Psoas muscle (tissue), 8 donors: ENCODE data around the gene DSN1. TPM values are rescaled to one million over a fixed set of nuclear protein-coding genes. Genes with fewer than 3 reads are reported as not detected.
A peak's percentile ranks its signal among the peaks of the same experiment; 100 is the strongest.

ENCODE experiments used
- ATAC-seq, 4 donors: fragments of 200-7000 bp; cut with Tn5 transposase; one replicate each; pipeline ENCODE4 v1.9.1; 2020; ENCODE audit warnings: moderate library complexity in 3 of 4, mild to moderate bottlenecking in 2 of 4
- DNase-seq, 2 donors: peaks; one replicate each; pipeline ENCODE4 v3.0.0-alpha.2; 2020
- H3K27ac ChIP-seq: fragments of 200-600 bp; one replicate; pipeline ENCODE4 v1.8.0; 2022
- H3K27me3 ChIP-seq, 3 donors: fragments of 200-600 bp in 1 of 3; one replicate each; pipeline versions ENCODE4 v1.6.1 to v1.8.0; 2013 to 2022; ENCODE audit warnings: low read length in 2 of 3, mild to moderate bottlenecking in 2 of 3, moderate library complexity in 1 of 3; ENCODE audit not compliant: insufficient read depth in 3 of 3
- H3K36me3 ChIP-seq, 2 donors: fragments of 200-600 bp in 1 of 2; one replicate each; pipeline versions ENCODE4 v1.6.1 to v1.8.0; 2013 to 2022; ENCODE audit warnings: low read depth in 1 of 2, mild to moderate bottlenecking in 1 of 2, moderate library complexity in 1 of 2; ENCODE audit not compliant: insufficient read depth in 1 of 2
- H3K4me1 ChIP-seq: fragments of 200-600 bp; one replicate; pipeline ENCODE4 v1.8.0; 2022
- H3K4me3 ChIP-seq: fragments of 200-600 bp; one replicate; pipeline ENCODE4 v1.8.0; 2022; ENCODE audit warnings: mild to moderate bottlenecking
- H3K9me3 ChIP-seq: fragments of 200-600 bp; one replicate; pipeline ENCODE4 v1.8.0; 2022
- WGBS, 3 donors: extraction: QIAGEN DNeasy Blood & Tissue Kit; methylation state at CpG; one replicate each; pipeline versions ENCODE4 v1.1.6 to v1.1.7; 2013; 5-methylcytosine and 5-hydroxymethylcytosine counted together
- intact Hi-C, 2 donors: fragments of 100-400 bp; cut with DNase I; formaldehyde crosslinking; loops; one replicate each; pipeline versions ENCODE4 v1.11.0 to v1.14.2; 2022
- polyA plus RNA-seq, 3 donors: library from polyadenylated mRNA; stranded (reverse); fragments of 200-250 nt; gene quantifications; one replicate each; pipeline ENCODE4 v1.2.3, GENCODE V29; 2013
- total RNA-seq, 4 donors: library from RNA; stranded (reverse); fragmentation: NEBNext Ultra II Directional in 2 of 4; extraction: Animal tissue kit (Norgen Biotek cat#: 25700) in 2 of 4; gene quantifications; one replicate each; pipeline versions ENCODE4 v1.2.1 to v1.2.4, GENCODE V29; 2021 to 2023
- TF ChIP-seq, protein P1 (sequence below): fragments of 200-600 bp; IDR thresholded peaks from one replicate; pipeline ENCODE4 v1.8.0; 2022; ENCODE audit warnings: antibody characterized with exemption
- donor health status: healthy with polysubstance abuse.
- donor health status: DM: no; HTN: no; CAD: no; lungs with moderate emphysema.
- donor health status: Bipolar disorder and iron deficiency.
- donor health status: healthy.
- donor health status: DM: yes; HTN: yes; CAD: no.
- donor health status: DM: no; HTN: no; CAD: no.
- donor health status: DM: no; HTN: no; CAD: no.
- donor health status: DM: yes; HTN: yes; CAD: no.

DSN1 gene
- total and polyA plus RNA-seq, 7 donors: 1.7 to 8.3 (median 3.0) TPM

GRCh38 chr20:36815454-36816091 lies 42.0 kb upstream of the DSN1 start:
- 93 to 94% (median 94%) methylated on average over 45 to 49 of the region's 49 CpGs for WGBS, 3 donors
- no peak overlapping the region for H3K4me3 ChIP-seq
- peaks cover 9% of the 10 kb centered on the region for H3K4me1 ChIP-seq
- TF ChIP-seq, protein P1, sequence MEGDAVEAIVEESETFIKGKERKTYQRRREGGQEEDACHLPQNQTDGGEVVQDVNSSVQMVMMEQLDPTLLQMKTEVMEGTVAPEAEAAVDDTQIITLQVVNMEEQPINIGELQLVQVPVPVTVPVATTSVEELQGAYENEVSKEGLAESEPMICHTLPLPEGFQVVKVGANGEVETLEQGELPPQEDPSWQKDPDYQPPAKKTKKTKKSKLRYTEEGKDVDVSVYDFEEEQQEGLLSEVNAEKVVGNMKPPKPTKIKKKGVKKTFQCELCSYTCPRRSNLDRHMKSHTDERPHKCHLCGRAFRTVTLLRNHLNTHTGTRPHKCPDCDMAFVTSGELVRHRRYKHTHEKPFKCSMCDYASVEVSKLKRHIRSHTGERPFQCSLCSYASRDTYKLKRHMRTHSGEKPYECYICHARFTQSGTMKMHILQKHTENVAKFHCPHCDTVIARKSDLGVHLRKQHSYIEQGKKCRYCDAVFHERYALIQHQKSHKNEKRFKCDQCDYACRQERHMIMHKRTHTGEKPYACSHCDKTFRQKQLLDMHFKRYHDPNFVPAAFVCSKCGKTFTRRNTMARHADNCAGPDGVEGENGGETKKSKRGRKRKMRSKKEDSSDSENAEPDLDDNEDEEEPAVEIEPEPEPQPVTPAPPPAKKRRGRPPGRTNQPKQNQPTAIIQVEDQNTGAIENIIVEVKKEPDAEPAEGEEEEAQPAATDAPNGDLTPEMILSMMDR: no peak
- no peaks in the 10 kb centered on the region for H3K27me3 ChIP-seq
- H3K27ac ChIP-seq: no peak overlapping the region
- H3K9me3 ChIP-seq: no peaks in the 10 kb centered on the region
- no peak for ATAC-seq
- no peak for DNase-seq
- intact Hi-C loops: no loop called here
- peaks cover 0 to 33% of the 10 kb centered on the region in 2 donors for H3K36me3 ChIP-seq

- 81 to 89% (median 85%) methylated on average over 14 of the region's 14 CpGs for WGBS, 3 donors
- TF ChIP-seq, protein P1: no peak
- H3K27ac ChIP-seq: no peak overlapping the region
- no peak for ATAC-seq
- no peaks in the 10 kb centered on the region for H3K9me3 ChIP-seq
- H3K4me3 ChIP-seq: no peak overlapping the region
- no peaks in the 10 kb centered on the region for H3K27me3 ChIP-seq
- intact Hi-C loops: no loop called here
- peaks cover 6% of the 10 kb centered on the region for H3K4me1 ChIP-seq
- no peak for DNase-seq
- H3K36me3 ChIP-seq: peaks cover 0 to 42% of the 10 kb centered on the region in 2 donors
These were observed 39.3 kb upstream of the DSN1 start for GRCh38 chr20:36812594-36813463.

DNA sequence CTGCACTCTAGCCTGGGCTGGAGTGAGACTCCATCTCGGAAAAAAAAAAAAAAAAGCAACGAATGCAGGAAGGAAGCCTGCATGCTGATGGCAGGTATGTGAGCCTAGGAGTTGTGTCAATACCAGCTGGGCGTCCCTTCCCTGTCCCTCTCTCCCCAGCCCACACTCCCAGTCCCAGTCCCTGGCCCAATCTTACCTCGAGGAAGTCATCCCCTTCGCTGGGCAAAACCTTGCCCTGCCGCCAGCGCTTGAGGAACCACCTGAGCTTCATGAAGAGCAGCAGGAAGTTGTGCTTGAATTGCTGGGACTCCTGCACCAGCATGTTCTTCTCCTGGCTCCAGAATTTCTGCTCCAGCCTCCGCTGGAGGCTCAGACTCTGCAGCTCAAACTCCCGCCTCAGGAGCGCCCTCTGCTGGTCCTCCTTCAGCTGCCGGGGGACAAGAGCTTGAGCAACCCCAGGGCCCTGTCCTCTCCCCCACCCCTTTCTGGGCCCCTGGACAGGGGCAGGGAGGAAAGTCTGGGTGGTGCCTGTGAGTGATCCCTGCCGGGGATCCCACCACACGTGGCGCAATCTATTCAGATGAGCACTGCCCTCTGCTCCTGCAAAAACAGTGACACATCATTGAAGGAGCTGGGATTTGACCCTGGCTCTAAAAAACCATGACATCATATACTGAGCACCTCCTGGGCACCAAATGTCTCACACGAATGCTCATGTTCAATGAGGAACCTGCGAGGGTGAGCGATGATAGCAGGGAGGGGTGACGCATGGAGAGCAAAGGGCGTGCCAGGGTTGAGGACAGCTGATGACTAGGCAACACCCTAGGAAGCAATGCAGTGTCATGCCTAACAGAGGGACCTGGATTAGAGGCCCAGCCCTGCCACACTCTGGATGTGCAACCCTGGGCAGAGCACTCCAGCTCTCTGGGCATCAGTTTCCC lies 35.0 kb upstream of the DSN1 start:
- peak in 3 of 4 donors; percentile 46 to 62 (median 47) for ATAC-seq
- H3K36me3 ChIP-seq: peaks cover 0 to 36% of the 10 kb centered on the region in 2 donors
- intact Hi-C loops: no loop called here
- peak; percentile 74 to 80 for DNase-seq
- no peaks in the 10 kb centered on the region for H3K9me3 ChIP-seq
- no peaks in the 10 kb centered on the region for H3K27me3 ChIP-seq
- no peaks in the 10 kb centered on the region for H3K4me1 ChIP-seq
- no peak overlapping the region for H3K27ac ChIP-seq
- TF ChIP-seq, protein P1: peak; percentile 51
- 79% methylated on average over 19 of the region's 19 CpGs for WGBS, 3 donors
- no peak overlapping the region for H3K4me3 ChIP-seq

GRCh38 chr20:36806049-36806448 lies 32.5 kb upstream of the DSN1 start:
- H3K4me3 ChIP-seq: no peak overlapping the region
- H3K36me3 ChIP-seq: peaks cover 0 to 39% of the 10 kb centered on the region in 2 donors
- H3K27ac ChIP-seq: no peak overlapping the region
- ATAC-seq (no peak), DNase-seq (no peak)
- no peaks in the 10 kb centered on the region for H3K4me1 ChIP-seq
- intact Hi-C loops: no loop called here
- TF ChIP-seq, protein P1: no peak
- no peaks in the 10 kb centered on the region for H3K27me3 ChIP-seq
- WGBS, 3 donors: 92 to 98% (median 96%) methylated on average over 5 of the region's 5 CpGs
- H3K9me3 ChIP-seq: no peaks in the 10 kb centered on the region
